GM10266 (cell line): ENCODE measurements around the gene SLC25A19.
"Not testable (repeated sequence)": the region's sequence is repeated elsewhere in the genome, so short reads cannot be mapped to it uniquely, and the experiment has no call there.

Source experiments
- DNase-seq: peaks from one replicate; pipeline ENCODE4 v3.0.0; 2012; ENCODE audit errors: extremely low spot score
- TF ChIP-seq, protein P1 (sequence below): IDR thresholded peaks from 2 replicates; pipeline ENCODE4 v1.5.1; 2012; ENCODE audit warnings: mild to moderate bottlenecking, low read depth; ENCODE audit not compliant: control insufficient read depth, insufficient read depth; ENCODE audit errors: missing control alignments

Gene SLC25A19

DNA sequence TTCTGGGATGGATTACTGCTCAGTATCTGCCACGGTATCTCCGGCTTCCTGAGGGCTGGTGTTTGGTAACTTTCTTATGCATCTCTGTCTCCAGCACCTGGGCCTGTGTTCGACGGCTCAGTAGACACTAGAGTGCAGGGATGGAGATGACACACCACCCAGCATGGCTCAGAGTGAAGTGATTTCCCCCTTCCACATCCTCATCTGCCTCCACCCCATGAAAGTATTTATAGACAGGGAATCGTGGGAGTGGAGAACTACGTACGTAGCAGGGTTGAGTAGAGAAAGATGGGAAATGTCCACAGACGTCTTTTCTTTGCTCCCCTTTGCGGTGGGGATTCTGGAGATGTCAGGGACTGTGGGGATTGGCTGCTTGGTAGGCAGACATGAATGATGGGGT lies 11.8 kb upstream of the SLC25A19 start:
- TF ChIP-seq, protein P1, sequence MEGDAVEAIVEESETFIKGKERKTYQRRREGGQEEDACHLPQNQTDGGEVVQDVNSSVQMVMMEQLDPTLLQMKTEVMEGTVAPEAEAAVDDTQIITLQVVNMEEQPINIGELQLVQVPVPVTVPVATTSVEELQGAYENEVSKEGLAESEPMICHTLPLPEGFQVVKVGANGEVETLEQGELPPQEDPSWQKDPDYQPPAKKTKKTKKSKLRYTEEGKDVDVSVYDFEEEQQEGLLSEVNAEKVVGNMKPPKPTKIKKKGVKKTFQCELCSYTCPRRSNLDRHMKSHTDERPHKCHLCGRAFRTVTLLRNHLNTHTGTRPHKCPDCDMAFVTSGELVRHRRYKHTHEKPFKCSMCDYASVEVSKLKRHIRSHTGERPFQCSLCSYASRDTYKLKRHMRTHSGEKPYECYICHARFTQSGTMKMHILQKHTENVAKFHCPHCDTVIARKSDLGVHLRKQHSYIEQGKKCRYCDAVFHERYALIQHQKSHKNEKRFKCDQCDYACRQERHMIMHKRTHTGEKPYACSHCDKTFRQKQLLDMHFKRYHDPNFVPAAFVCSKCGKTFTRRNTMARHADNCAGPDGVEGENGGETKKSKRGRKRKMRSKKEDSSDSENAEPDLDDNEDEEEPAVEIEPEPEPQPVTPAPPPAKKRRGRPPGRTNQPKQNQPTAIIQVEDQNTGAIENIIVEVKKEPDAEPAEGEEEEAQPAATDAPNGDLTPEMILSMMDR, result no peak
- no peak for DNase-seq

DNA sequence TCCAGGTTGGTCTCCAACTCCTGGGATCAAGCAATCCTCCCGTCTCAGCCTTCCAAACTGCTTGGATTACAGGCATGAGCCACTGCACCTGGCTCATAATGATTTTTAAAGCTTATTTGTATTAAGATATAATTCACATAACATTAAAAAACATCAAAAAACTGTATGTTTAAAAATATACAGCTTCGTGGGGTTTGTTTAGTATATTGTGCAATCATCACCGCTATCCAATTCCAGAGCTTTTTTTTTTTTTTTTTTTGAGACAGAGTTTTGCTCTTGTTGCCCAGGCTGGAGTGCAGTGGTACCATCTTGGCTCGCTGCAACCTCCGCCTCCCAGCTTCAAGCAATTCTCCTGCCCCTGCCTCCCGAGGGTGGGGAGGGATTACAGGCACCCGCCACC lies 11.0 kb upstream of the SLC25A19 start:
- DNase-seq, result no peak
- TF ChIP-seq, protein P1, result no peak

DNA sequence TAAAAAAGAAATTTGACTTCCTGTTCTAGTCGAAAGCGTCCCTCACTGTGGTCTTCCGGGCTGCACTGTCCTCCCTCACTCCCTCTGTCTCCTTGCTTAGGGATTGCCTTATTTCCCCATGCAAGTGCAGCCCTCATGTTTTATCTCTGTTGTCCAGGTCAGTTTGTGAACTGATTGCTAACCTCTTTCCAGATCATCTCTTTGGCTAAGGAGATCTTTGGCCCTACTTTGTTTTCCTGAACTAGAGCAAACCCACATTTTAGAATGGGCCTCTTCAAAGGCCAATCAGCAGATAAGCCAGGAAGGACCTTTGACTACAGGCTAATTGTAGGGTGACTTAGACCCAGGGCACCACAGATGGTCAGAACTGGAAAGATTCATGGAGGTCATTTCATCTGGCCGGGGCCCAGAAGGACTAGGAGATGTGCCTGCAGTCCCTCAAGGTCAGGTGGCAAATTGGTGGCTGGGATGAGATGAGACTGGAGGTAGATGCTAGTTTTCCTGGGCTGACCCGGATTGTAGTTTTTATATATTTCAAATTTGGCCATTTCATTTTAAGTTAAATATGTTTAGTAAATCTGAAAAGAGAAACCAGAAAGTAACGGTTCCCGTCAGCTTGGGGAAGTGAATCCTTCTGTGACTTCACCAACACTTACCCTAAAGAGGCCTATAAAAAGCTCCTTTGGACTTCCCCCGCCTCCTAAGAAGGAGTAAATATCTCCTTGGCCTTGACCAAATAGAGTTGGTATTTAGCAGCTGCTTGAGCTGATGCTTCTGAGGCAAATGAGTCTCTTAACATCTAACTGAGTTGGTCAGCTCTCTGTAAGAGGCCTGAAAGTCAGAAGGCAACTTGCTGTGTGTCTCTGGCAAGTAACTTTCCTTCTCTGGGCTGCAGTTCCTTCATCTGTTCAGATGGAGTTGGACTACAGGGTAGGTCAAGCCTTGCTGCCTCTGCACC lies 6.2 kb upstream of the SLC25A19 start:
- DNase-seq, result peak; percentile 70
- TF ChIP-seq, protein P1, result no peak

DNA sequence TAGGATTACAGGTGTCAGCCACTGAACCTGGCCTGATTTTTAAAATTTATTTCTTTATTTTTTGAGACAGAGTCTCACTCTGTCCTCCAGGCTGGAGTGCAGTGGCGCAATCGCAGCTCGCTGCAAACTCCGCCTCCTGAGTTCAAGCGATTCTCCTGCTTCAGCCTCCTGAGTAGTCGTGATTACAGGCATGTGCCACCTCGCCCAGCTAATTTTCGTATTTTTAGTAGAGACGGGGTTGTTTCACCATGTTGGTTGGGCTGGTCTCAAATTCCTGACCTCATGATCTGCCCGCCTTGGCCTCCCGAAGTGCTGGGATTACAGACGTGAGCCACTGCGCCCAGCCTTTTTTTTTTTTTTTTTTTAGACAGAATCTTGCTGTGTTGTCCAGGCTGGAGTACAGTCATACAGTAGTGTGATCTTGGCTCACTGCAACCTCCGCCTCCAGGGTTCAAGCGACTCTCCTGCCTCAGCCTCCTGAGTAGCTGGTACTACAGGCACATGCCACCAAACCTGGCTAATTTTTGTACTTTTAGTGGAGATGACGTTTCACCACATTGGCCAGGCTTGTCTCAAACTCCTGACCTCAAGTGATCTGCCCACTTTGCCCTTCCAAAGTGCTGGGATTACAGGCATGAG lies 3.7 kb upstream of the SLC25A19 start:
- DNase-seq, result not testable (repeated sequence)

DNA sequence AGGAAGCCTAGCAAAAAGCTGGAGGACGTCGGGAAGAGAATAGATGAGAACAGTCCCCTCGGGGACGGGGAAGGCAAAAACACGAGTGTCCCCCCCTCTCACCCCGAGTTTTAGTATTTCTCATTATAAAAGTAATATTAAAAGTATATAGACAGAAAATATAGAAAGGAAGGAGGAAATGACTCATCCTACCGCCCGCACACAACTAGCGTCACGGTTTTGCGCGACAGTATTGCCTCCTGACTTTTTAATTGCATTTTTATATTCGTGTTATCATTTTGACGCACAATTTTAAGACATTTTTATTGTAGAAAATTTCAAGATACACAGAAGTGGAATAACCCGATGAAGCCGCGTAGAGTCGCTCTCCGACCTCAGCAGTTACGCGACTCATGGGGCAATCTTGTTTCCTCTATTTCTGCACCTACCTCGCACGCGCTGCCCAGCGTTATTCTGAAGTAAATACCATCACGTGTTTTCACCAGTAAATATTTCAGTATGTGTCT lies 652 bp upstream of the SLC25A19 start:
- peak; percentile 14 for DNase-seq
- TF ChIP-seq, protein P1, result peak; percentile 62

DNA sequence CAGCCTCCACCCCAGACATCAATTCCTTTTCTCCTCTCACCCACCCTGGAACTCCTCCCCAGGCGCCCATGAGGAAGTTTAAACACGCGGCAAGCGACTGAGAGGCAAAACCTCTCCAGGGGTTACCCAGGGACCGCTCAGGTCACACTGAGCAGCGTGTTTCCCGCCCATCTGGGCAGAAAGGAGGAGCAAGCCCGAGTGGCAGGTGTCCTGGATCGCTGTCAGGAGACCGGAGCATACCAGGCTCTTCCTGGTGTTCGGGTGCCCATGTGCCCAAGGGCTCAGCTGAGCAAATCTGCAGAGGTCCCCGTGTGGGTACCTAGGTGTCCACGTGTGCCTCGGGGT lies 491 bp downstream of the SLC25A19 start:
- TF ChIP-seq, protein P1, result no peak
- DNase-seq, result no peak

DNA sequence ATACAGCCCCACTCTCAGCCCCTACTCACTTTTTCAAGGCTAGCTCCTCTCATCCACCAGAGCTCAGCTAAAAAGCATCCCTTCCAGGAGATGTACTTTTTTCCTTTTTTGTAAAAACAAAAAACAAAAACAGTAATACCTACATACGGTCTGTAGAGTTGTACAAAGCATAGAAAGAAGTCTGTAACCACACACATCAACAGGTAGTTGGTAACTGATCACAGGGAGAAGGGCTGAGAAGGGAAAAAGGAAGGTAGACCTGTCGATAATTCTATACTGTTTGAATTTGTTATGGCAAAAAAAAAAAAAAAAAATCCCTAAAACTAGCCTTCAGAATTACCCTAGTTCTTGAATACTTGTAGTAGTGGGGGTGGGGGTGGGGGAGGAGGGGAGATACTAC lies 874 bp downstream of the SLC25A19 start:
- DNase-seq, result no peak
- TF ChIP-seq, protein P1, result no peak

DNA sequence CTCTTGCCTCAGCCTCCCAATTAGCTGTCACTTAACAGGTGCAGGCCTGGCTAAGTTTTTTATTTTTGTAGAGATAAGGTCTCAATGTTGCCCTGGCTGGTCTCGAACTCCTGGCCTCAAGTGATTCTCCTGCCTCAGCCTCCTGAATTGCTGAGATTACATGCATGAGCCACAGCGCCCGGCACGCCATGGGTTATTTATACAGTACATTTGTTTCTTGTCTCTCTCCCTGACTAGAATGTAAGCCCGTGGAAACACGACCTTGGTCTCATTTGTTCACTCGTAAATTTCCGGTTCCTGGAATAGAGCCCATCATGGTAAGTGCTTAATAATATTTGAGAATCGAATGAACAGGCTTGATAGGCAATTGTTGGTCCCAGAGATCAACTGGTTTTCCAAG lies 2.0 kb downstream of the SLC25A19 start:
- TF ChIP-seq, protein P1, result no peak

More for the DNA sequence above, 2.0 kb downstream of the SLC25A19 start:
- no peak for DNase-seq
